Gastroesophageal sphincter (tissue), 4 donors: ENCODE data around the gene SWAP70. TPM values are rescaled to one million over a fixed set of nuclear protein-coding genes. Genes with fewer than 3 reads are reported as not detected.

ENCODE experiments used
- ATAC-seq: fragments of 150-250 bp; one replicate; pipeline ENCODE4 v1.9.1; 2016; ENCODE audit warnings: mild to moderate bottlenecking, moderate library complexity
- H3K27ac ChIP-seq, 4 donors: fragments of 200-600 bp; sonication (generic) in 3 of 4; 1 replicate in 3 of 4; 2 replicates in 1 of 4; pipeline ENCODE4 v1.5.1; 2016 to 2019
- H3K27me3 ChIP-seq: fragments of 200-600 bp; sonication (generic); one replicate; pipeline ENCODE4 v1.5.1; 2019
- H3K36me3 ChIP-seq, 2 donors: fragments of 200-600 bp; sonication (generic); one replicate each; pipeline ENCODE4 v1.5.1; 2019; ENCODE audit warnings: control low read depth in 1 of 2
- H3K4me1 ChIP-seq, 3 donors: fragments of 200-600 bp; sonication (generic); 1 replicate in 2 of 3; 2 replicates in 1 of 3; pipeline ENCODE4 v1.5.1; 2016 to 2019; ENCODE audit warnings: control low read depth in 2 of 3
- H3K4me3 ChIP-seq, 2 donors: fragments of 200-600 bp; sonication (generic); one replicate each; pipeline ENCODE4 v1.5.1; 2019; ENCODE audit warnings: mild to moderate bottlenecking in 1 of 2, moderate library complexity in 1 of 2
- H3K9me3 ChIP-seq, 3 donors: fragments of 200-600 bp; sonication (generic); one replicate each; pipeline ENCODE4 v1.5.1; 2017 to 2019; ENCODE audit warnings: control low read depth in 2 of 3
- EP300 ChIP-seq: sonication (generic); formaldehyde crosslinking; IDR thresholded peaks from one replicate; pipeline ENCODE4 v1.6.1; 2017; ENCODE audit warnings: antibody characterized with exemption, mild to moderate bottlenecking
- POLR2A ChIP-seq, 2 donors: fragments of 450-650 bp; IDR thresholded peaks; one replicate each; pipeline ENCODE4 v1.6.1; 2017; ENCODE audit warnings: antibody characterized with exemption in 2 of 2, mild to moderate bottlenecking in 2 of 2, moderate library complexity in 1 of 2
- POLR2AphosphoS5 ChIP-seq: sonication (generic); formaldehyde crosslinking; IDR thresholded peaks from one replicate; pipeline ENCODE4 v1.6.1; 2017; ENCODE audit warnings: antibody characterized with exemption
- WGBS, 2 donors: methylation state at CpG; one replicate each; pipeline ENCODE4 v1.1.5; 2018; ENCODE audit warnings: low coverage in 1 of 2; 5-methylcytosine and 5-hydroxymethylcytosine counted together
- total RNA-seq, 4 donors: library from RNA; depleted of rRNA; stranded (reverse); fragments of >200 nt; gene quantifications; one replicate each; pipeline ENCODE4 v1.1.0, GENCODE V29; 2016
- TF ChIP-seq, protein P1 (sequence below), 4 experiments: fragments of 200-600 bp in 2 of 4; fragments of 450-650 bp in 2 of 4; sonication (generic) in 1 of 4; IDR thresholded peaks; one replicate each; pipeline ENCODE4 v1.5.1; 2017 to 2019; ENCODE audit warnings: antibody characterized with exemption in 4 of 4, mild to moderate bottlenecking in 2 of 4, moderate library complexity in 2 of 4

Gene SWAP70
- total RNA-seq, 4 donors from 2014 or later: 32.2 to 65.9 (median 45.0) TPM

DNA sequence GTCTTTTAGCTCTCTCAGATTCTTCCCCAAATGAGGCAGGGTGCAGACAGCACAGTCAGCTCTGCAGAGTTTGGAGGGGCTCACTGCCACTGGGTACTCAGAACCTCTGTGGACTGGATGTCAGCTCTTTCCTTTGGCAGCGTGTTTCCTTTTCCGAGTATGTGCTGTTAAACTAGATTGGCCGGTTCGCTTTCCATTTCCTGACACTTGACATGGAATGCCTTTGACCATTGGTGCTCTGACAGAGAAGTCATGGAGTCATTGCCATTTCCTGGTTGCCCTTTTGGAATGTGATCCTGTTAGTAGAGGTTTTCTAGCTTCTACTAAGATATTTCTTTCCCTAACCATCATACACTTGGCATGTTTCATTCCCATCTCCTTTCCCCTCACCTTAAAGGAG is 86.7 kb downstream of the SWAP70 start:
- Histone ChIP-seq H3K36me3 (peaks cover 0 to 43% of the 10 kb centered on the region in 2 donors), H3K9me3 (no peaks in the 10 kb centered on the region), H3K4me1 (peaks cover 0 to 48% (median 11%) of the 10 kb centered on the region in 3 donors), H3K4me3 (no peak overlapping the region), H3K27ac (no peak overlapping the region), H3K27me3 (no peaks in the 10 kb centered on the region)
- no peak for ATAC-seq
- TF ChIP-seq POLR2AphosphoS5 (no peak), POLR2A (IDR thresholded peaks at IDR 0.05) (no peak), EP300 (no peak)
- TF ChIP-seq, protein P1, sequence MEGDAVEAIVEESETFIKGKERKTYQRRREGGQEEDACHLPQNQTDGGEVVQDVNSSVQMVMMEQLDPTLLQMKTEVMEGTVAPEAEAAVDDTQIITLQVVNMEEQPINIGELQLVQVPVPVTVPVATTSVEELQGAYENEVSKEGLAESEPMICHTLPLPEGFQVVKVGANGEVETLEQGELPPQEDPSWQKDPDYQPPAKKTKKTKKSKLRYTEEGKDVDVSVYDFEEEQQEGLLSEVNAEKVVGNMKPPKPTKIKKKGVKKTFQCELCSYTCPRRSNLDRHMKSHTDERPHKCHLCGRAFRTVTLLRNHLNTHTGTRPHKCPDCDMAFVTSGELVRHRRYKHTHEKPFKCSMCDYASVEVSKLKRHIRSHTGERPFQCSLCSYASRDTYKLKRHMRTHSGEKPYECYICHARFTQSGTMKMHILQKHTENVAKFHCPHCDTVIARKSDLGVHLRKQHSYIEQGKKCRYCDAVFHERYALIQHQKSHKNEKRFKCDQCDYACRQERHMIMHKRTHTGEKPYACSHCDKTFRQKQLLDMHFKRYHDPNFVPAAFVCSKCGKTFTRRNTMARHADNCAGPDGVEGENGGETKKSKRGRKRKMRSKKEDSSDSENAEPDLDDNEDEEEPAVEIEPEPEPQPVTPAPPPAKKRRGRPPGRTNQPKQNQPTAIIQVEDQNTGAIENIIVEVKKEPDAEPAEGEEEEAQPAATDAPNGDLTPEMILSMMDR (IDR thresholded peaks at IDR 0.05): no peak
- WGBS, 2 donors: 74 to 89% methylated on average over 4 of the region's 4 CpGs

DNA sequence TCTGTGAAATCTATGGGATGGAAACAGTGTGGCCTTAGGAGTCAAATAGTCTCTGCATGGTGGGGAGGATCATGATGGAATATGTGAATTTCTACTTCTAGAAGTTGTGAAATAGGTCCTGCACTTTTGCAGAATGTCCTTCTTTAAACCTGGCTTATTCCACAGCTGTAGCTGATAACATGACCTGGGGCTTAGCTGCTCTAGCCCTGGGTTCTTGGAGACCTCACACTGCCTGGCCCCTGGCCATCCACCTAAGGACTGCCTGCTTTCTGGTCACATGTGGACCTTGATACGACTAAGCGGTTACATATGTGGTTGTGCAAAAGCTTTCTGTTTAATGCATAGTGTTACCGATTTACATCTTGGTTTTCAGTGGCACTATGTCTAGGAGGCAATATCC is 88.2 kb downstream of the SWAP70 start:
- no peak for ATAC-seq
- no peaks in the 10 kb centered on the region for H3K27me3 ChIP-seq
- H3K4me1 ChIP-seq: peaks cover 0 to 48% (median 14%) of the 10 kb centered on the region in 3 donors
- no peak overlapping the region for H3K27ac ChIP-seq
- H3K9me3 ChIP-seq: no peaks in the 10 kb centered on the region
- 65 to 82% methylated on average over 3 of the region's 3 CpGs for WGBS, 2 donors
- H3K4me3 ChIP-seq: no peak overlapping the region
- TF ChIP-seq, protein P1 (IDR thresholded peaks at IDR 0.05): no peak
- no peak for TF ChIP-seq EP300
- TF ChIP-seq POLR2AphosphoS5: no peak
- no peak for TF ChIP-seq POLR2A (IDR thresholded peaks at IDR 0.05)
- H3K36me3 ChIP-seq: peaks cover 0 to 36% of the 10 kb centered on the region in 2 donors

DNA sequence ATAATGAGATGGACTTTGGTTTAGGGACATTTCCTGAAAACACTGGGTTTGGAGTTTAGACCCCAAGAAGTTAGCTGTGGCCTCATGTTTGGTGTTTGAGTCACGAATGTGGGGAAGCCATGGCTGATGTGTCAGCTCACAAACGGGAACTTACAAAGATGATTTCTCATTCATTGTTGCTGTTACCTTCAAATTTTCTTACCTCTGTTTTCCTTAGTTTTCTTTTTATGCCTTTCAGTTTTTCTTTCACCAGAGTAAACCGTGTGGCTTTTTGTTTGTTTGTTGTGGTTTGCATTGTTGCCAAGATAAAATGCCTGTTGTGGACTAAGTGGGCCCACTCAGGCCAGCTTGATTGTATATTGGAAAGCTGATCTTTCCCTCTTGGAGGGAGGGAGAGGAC is 89.1 kb downstream of the SWAP70 start:
- 57 to 81% methylated on average over 3 of the region's 3 CpGs for WGBS, 2 donors
- no peak overlapping the region for H3K27ac ChIP-seq
- H3K27me3 ChIP-seq: no peaks in the 10 kb centered on the region
- H3K4me1 ChIP-seq: peaks cover 0 to 46% (median 12%) of the 10 kb centered on the region in 3 donors
- peaks cover 0 to 36% of the 10 kb centered on the region in 2 donors for H3K36me3 ChIP-seq
- no peak for ATAC-seq
- no peaks in the 10 kb centered on the region for H3K9me3 ChIP-seq
- TF ChIP-seq POLR2AphosphoS5 (no peak), EP300 (no peak), POLR2A (IDR thresholded peaks at IDR 0.05) (no peak)
- TF ChIP-seq, protein P1 (IDR thresholded peaks at IDR 0.05): no peak
- H3K4me3 ChIP-seq: no peak overlapping the region

DNA sequence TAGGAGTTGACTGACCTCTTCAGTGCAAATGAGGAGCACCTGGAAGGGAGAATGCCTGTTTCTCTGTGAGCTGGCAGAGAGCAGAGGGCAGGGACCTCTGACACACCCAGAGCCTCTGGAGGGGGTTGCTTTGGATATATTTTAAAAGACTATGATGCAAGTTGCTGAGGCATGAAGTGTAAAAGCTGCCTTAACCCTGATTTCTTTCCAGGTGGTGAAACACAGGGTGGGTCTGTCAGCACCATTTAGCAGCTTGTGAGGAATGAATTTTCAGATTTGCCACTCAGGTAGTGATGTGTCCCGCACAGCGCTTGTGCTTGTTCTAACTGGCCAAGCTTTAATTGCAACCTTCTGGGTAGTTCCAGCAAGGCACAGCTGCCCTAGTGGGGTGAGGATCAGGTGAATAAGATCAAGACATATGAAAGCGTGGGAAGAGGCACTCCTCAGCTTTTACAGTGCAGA is 90.2 kb downstream of the SWAP70 start:
- Histone ChIP-seq H3K36me3 (peaks cover 0 to 32% of the 10 kb centered on the region in 2 donors), H3K27ac (peak overlapping the region in 3 of 4 donors; percentile 18 to 92 (median 30)), H3K4me1 (peaks cover 0 to 46% (median 10%) of the 10 kb centered on the region in 3 donors), H3K4me3 (no peak overlapping the region), H3K27me3 (no peaks in the 10 kb centered on the region), H3K9me3 (no peaks in the 10 kb centered on the region)
- ATAC-seq: no peak
- no peak for TF ChIP-seq POLR2A (IDR thresholded peaks at IDR 0.05)
- TF ChIP-seq, protein P1 (IDR thresholded peaks at IDR 0.05): no peak
- TF ChIP-seq POLR2AphosphoS5: no peak
- TF ChIP-seq EP300: no peak
- 66 to 93% methylated on average over 3 of the region's 3 CpGs for WGBS, 2 donors

DNA sequence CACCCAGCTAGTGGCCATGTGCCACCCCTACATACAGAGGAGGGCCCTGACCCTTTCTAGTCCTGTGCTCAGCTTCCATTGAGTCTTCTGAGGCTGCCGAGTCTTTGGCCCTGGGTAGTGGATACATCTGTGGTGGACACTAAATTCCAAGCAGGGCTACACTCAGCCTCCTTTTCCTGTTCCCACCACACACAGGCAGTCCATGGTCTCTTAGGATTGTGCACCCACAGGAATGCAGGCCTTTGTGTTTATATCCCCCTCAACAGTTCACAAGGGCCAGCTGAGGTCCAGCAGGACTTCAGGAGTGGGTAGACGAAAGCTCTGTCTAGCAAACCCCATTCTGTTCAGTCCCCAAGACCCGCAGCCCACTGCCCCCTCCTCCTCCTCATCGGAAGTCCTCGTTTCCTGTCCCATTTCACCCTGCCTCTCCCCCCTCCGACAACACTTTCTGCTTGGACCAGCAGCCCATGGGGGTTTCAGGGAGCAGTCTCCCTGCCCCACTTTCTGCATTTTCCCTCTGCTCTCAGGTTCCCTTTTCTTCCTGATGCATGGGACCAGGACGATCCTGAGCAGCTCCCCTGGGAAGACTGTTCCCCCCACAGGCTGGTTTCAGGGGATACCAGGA is 91.8 kb downstream of the SWAP70 start:
- H3K27ac ChIP-seq: peak overlapping the region in 3 of 4 donors; percentile 28 to 92 (median 30)
- 29 to 57% methylated on average over 5 to 7 of the region's 7 CpGs for WGBS, 2 donors
- H3K4me1 ChIP-seq: peaks cover 0 to 62% (median 24%) of the 10 kb centered on the region in 3 donors
- TF ChIP-seq, protein P1 (IDR thresholded peaks at IDR 0.05): no peak
- TF ChIP-seq POLR2A (IDR thresholded peaks at IDR 0.05) (no peak), POLR2AphosphoS5 (no peak), EP300 (no peak)
- H3K4me3 ChIP-seq: no peak overlapping the region
- no peaks in the 10 kb centered on the region for H3K27me3 ChIP-seq
- H3K9me3 ChIP-seq: no peaks in the 10 kb centered on the region
- peaks cover 0 to 15% of the 10 kb centered on the region in 2 donors for H3K36me3 ChIP-seq
- ATAC-seq: no peak
